Activated naive CD8-positive, alpha-beta T cell treated with anti-CD3 and anti-CD28 coated beads, Interleukin-2, amount 10 ng/mL, durations not matched to agents 7 days and 5 days (primary cell): ENCODE results near the gene PLCG1. TPM values are rescaled to one million over a fixed set of nuclear protein-coding genes. Genes with fewer than 3 reads are reported as not detected.

Experiments
- ATAC-seq: fragments of 150-1000 bp; cut with Tn5 transposase; one replicate; pipeline ENCODE4 v1.10.0; 2021; ENCODE audit warnings: low read depth, moderate library complexity
- POLR2A ChIA-PET: fragments of 350-600 bp; sonication (Branson Sonifier 250); formaldehyde crosslinking; loops from one replicate; lab custom pipeline; 2021; ENCODE audit warnings: antibody characterized with exemption; lab: Charles Lee
- DNase-seq: peaks from one replicate; pipeline ENCODE4 v3.0.0; 2021
- H3K27ac Mint-ChIP-seq: one replicate; pipeline ENCODE4 v1.8.0; 2022; ENCODE audit warnings: mild to moderate bottlenecking, mixed read lengths
- H3K27me3 Mint-ChIP-seq: one replicate; pipeline ENCODE4 v1.8.0; 2022; ENCODE audit warnings: mild to moderate bottlenecking, moderate library complexity, mixed read lengths
- H3K36me3 Mint-ChIP-seq: one replicate; pipeline ENCODE4 v1.8.0; 2021; ENCODE audit warnings: mild to moderate bottlenecking, mixed read lengths
- H3K4me1 Mint-ChIP-seq: one replicate; pipeline ENCODE4 v1.8.0; 2021; ENCODE audit warnings: mixed read lengths
- H3K4me3 Mint-ChIP-seq: one replicate; pipeline ENCODE4 v1.8.0; 2022; ENCODE audit warnings: mild to moderate bottlenecking, moderate library complexity, mixed read lengths
- H3K9me3 Mint-ChIP-seq: one replicate; pipeline ENCODE4 v1.8.0; 2021; ENCODE audit warnings: mixed read lengths
- total RNA-seq, 2 experiments: library from RNA; stranded (reverse); gene quantifications; one replicate each; pipeline ENCODE4 v1.2.3, GENCODE V29; 2021

PLCG1 gene
- total RNA-seq, 2 experiments from 2014 or later = 419 to 425 TPM

DNA sequence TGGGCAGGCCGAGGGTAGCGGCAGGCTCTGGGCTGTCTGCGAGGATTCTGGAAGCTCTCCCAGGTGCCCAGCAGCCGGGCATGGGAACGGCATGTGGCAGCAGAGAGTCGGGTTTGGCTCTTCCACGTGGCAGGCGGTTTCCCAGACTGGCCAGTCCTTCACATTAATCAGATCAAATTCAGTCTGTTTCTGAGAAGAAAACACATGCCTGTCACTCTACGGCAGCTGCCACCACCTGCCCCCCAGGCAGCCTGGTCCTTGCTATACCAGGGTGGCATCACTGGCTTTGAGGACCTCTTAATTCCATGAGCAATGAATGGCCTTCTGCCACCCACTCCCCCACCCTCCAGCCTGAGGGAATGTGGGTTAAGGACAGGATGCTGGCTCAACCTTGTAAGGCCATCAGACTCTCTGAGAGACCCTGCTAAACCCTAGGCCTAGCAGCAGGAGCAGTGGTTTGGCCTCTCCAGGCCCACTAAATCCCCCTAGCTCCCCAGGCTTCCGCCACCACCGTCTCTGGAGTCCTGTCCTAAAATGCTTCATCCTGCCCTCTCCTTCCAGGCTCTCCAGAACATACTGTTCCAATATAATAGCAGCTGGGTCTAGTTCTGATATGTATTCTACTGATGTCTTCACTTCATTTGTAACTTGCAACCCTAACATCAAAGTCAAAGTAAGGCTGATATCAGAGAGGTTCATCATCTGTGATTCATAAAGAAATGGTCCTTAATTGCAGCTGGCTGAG is 47.8 kb downstream of the PLCG1 start:
- Mint-ChIP-seq H3K9me3 (no peaks in the 10 kb centered on the region), H3K27ac (no peak overlapping the region), H3K4me3 (no peak overlapping the region), H3K36me3 (peaks cover 7% of the 10 kb centered on the region), H3K27me3 (no peaks in the 10 kb centered on the region), H3K4me1 (peaks cover 12% of the 10 kb centered on the region)
- no peak for ATAC-seq
- DNase-seq = peak; percentile 25
- POLR2A ChIA-PET = no interaction called here

DNA sequence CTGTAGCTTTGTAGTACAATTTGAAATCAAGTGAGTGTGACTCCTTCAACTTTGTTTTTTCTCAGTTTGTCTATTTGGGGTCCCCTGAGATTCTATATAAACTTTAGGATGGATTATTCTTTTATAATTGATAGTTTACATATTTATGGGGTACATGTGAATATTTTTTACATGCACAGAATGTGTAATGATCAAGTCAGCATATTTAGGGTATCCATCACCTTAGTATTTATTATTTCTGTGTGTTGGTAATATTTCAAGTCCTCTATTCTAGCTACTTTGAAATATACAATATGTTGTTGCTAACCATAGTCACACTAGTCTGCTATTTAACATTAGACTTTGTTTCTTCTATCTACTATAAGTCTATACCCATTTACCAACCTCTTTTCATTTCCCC is 50.3 kb downstream of the PLCG1 start:
- no peak overlapping the region for H3K27ac Mint-ChIP-seq
- H3K27me3 Mint-ChIP-seq = no peaks in the 10 kb centered on the region
- DNase-seq (no peak), ATAC-seq (no peak)
- POLR2A ChIA-PET = interaction anchor here (0.7 kb wide), 1 partner anchor 14 kb away, joined by 3 read pairs; no protein-coding TSS in a partner anchor
- peaks cover 9% of the 10 kb centered on the region for H3K9me3 Mint-ChIP-seq
- peaks cover 21% of the 10 kb centered on the region for H3K36me3 Mint-ChIP-seq
- no peaks in the 10 kb centered on the region for H3K4me1 Mint-ChIP-seq
- H3K4me3 Mint-ChIP-seq = no peak overlapping the region

GRCh38 chr20:41191562-41192500 is 54.5 kb downstream of the PLCG1 start:
- POLR2A ChIA-PET = no interaction called here
- H3K9me3 Mint-ChIP-seq = peaks cover 12% of the 10 kb centered on the region
- no peak for ATAC-seq

DNA sequence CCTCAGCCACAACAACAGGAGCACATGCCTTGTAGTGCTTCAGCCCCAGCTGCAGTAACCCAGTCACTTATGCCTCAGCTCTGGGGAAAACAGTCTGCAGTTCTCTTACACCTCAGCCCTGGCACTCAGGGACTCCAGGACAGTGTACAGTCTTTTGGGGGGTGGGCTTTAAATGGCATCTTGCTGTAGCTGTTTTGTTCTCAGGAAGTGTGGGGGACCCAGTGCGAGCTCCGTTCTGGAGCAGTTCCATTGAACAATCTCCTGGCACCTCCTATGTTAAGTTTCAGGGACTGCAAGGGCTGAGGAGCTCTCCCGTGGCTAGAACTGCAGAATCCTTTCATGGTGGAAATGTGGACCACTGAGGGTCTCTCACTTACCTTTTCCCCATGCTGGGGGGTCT is 55.2 kb downstream of the PLCG1 start:
- Mint-ChIP-seq H3K27me3 (no peaks in the 10 kb centered on the region), H3K9me3 (peaks cover 12% of the 10 kb centered on the region), H3K4me1 (peaks cover 16% of the 10 kb centered on the region), H3K27ac (no peak overlapping the region), H3K4me3 (no peak overlapping the region), H3K36me3 (peaks cover 39% of the 10 kb centered on the region)
- POLR2A ChIA-PET = interaction anchor here (0.6 kb wide), 1 partner anchor 26 kb away, joined by 6 read pairs; no protein-coding TSS in a partner anchor
- DNase-seq = no peak
- no peak for ATAC-seq

More at GRCh38 chr20:41191562-41192500, 54.5 kb downstream of the PLCG1 start:
- Mint-ChIP-seq H3K4me1 (peaks cover 13% of the 10 kb centered on the region), H3K36me3 (peaks cover 36% of the 10 kb centered on the region), H3K27me3 (no peaks in the 10 kb centered on the region), H3K27ac (no peak overlapping the region), H3K4me3 (no peak overlapping the region)
- DNase-seq = no peak

DNA sequence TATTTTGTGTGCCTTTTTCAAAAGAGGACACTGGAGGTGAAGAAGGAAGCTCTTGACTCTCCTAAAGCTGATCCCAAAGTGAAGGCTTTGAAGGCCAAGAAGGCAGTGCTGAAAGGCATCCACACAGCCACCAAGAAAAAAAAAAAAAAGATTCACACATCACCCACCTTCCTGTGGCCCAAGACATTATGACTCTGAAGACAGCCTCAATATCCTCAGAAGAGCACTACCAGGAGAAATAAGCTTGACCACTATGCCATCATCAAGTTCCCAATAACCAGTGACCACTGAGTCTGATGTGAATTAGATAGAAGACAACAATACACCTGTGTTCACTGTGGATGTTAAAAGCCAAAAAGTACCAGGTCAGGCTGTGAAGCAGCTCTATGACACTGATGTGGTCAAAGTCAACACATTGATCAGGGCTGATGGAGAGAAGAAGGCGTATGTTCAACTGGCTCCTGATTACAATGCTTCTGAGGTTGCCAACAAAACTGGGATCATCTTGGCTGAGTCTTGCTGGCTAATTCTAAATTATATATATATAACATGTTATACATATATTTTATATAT is 59.4 kb downstream of the PLCG1 start:
- H3K9me3 Mint-ChIP-seq = peaks cover 16% of the 10 kb centered on the region
- peak; percentile 35 for ATAC-seq
- H3K36me3 Mint-ChIP-seq = peaks cover 39% of the 10 kb centered on the region
- H3K27me3 Mint-ChIP-seq = no peaks in the 10 kb centered on the region
- POLR2A ChIA-PET = interaction anchor here (0.7 kb wide), 1 partner anchor 508 kb away, joined by 5 read pairs; the partner anchor contains the start of gene MAFB
- H3K4me3 Mint-ChIP-seq = no peak overlapping the region
- no peak for DNase-seq
- H3K27ac Mint-ChIP-seq = no peak overlapping the region
- peaks cover 16% of the 10 kb centered on the region for H3K4me1 Mint-ChIP-seq

- DNase-seq = no peak
- no peak overlapping the region for H3K27ac Mint-ChIP-seq
- no peak overlapping the region for H3K4me3 Mint-ChIP-seq
These were observed 61.1 kb downstream of the PLCG1 start for GRCh38 chr20:41198443-41198842.

GRCh38 chr20:41200446-41201202 is 63.3 kb downstream of the PLCG1 start:
- Mint-ChIP-seq H3K36me3 (peaks cover 30% of the 10 kb centered on the region), H3K27me3 (no peaks in the 10 kb centered on the region), H3K4me3 (no peak overlapping the region), H3K4me1 (peaks cover 13% of the 10 kb centered on the region), H3K27ac (no peak overlapping the region), H3K9me3 (peaks cover 12% of the 10 kb centered on the region)
- ATAC-seq (no peak), DNase-seq (no peak)
- POLR2A ChIA-PET = no interaction called here

More at GRCh38 chr20:41198443-41198842, 61.1 kb downstream of the PLCG1 start:
- peaks cover 20% of the 10 kb centered on the region for H3K4me1 Mint-ChIP-seq
- POLR2A ChIA-PET = no interaction called here
- peaks cover 39% of the 10 kb centered on the region for H3K36me3 Mint-ChIP-seq
- H3K9me3 Mint-ChIP-seq = peaks cover 12% of the 10 kb centered on the region
- no peak for ATAC-seq
- no peaks in the 10 kb centered on the region for H3K27me3 Mint-ChIP-seq

DNA sequence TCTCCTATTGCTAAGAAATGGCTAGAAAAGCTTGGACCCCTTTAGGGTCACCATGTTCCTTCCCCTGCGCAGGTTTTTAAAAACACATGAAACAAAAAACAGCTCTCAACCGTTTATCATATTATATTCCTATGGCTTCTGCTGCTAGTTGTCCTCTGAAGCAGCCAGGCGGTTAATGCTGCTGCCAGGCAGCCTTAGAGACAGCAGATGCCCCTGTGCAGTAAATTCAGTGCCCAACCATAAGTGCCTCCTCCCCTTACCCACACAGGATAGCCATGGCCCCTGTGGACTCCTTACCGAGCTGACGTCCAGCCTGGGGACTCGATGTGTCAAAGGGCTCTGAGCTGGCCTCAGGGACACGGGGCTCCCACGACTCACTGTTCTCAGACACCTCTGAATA is 64.4 kb downstream of the PLCG1 start:
- Mint-ChIP-seq H3K4me3 (no peak overlapping the region), H3K27ac (no peak overlapping the region), H3K4me1 (peaks cover 8% of the 10 kb centered on the region), H3K36me3 (peaks cover 29% of the 10 kb centered on the region), H3K27me3 (no peaks in the 10 kb centered on the region), H3K9me3 (peaks cover 14% of the 10 kb centered on the region)
- DNase-seq (no peak), ATAC-seq (no peak)
- POLR2A ChIA-PET = interaction anchor here (0.5 kb wide), 1 partner anchor 14 kb away, joined by 3 read pairs; no protein-coding TSS in a partner anchor

DNA sequence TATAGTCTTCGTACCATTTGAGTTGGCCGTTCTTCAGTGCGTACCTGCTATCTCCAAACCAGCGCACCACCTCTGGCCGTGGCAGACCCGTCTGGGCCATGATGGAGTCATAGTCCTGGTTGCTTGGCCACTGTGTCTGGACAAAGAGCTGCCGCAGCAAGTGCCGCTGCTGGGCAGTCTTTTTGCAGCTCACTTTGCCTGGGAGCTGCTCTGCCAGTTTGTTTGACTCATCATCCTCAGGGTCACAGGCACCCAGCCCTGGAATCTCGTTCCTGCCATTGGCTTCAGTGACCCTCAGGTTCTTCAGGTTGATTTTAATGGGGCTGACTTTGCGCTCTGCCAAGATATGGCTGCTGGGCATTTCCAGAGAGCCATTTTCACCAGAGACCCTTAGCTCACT is 65.1 kb downstream of the PLCG1 start:
- Mint-ChIP-seq H3K4me1 (peaks cover 6% of the 10 kb centered on the region), H3K27ac (no peak overlapping the region), H3K36me3 (peaks cover 26% of the 10 kb centered on the region), H3K27me3 (peaks cover 3% of the 10 kb centered on the region), H3K4me3 (no peak overlapping the region), H3K9me3 (peaks cover 14% of the 10 kb centered on the region)
- no peak for DNase-seq
- no peak for ATAC-seq
- POLR2A ChIA-PET = no interaction called here

GRCh38 chr20:41203660-41204059 is 66.3 kb downstream of the PLCG1 start:
- Mint-ChIP-seq H3K36me3 (peaks cover 22% of the 10 kb centered on the region), H3K27me3 (peaks cover 3% of the 10 kb centered on the region), H3K4me3 (no peak overlapping the region), H3K27ac (no peak overlapping the region), H3K4me1 (peaks cover 4% of the 10 kb centered on the region), H3K9me3 (peaks cover 12% of the 10 kb centered on the region)
- ATAC-seq (no peak), DNase-seq (no peak)
- POLR2A ChIA-PET = no interaction called here

- Mint-ChIP-seq H3K27me3 (peaks cover 3% of the 10 kb centered on the region), H3K4me1 (peaks cover 4% of the 10 kb centered on the region), H3K9me3 (peaks cover 5% of the 10 kb centered on the region), H3K4me3 (no peak overlapping the region), H3K27ac (no peak overlapping the region), H3K36me3 (peaks cover 16% of the 10 kb centered on the region)
- DNase-seq (no peak), ATAC-seq (no peak)
- POLR2A ChIA-PET = no interaction called here
These were observed 67.2 kb downstream of the PLCG1 start for GRCh38 chr20:41204304-41205265.

DNA sequence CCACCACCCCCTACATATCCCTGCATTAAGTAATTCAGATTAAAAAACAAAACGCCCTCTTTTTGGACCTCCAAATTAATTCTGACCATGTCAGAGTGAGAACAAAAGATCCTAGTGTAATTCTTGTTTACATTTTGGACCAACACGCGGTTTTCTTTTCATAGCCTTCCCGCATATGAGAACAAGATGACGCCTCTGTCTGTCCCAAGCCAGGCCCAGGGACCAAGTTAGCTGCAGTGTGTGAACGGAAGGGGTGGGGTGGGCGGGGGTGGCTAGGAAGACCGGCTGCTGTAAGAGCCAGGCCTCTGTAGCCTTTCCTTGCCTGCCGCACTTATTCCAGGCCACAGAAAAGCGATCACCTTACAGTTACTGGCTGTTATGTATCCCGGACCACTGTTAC is 68.0 kb downstream of the PLCG1 start:
- no peak for DNase-seq
- POLR2A ChIA-PET = no interaction called here
- peaks cover 4% of the 10 kb centered on the region for H3K4me1 Mint-ChIP-seq
- no peak overlapping the region for H3K4me3 Mint-ChIP-seq
- ATAC-seq = no peak
- H3K36me3 Mint-ChIP-seq = peaks cover 12% of the 10 kb centered on the region
- peaks cover 3% of the 10 kb centered on the region for H3K27me3 Mint-ChIP-seq
- peaks cover 3% of the 10 kb centered on the region for H3K9me3 Mint-ChIP-seq
- H3K27ac Mint-ChIP-seq = no peak overlapping the region
